Measurements from ENCODE around the gene MKKS.

The MKKS gene

GRCh38 chr20:10433623-10434466 is at the start of gene MKKS:
Gene MKKS (minus strand): TSS chr20:10434222. CDS start chr20:10413514, 20,708 bp downstream.
- DNase-seq (ENCODE audit: low read depth) = peak; percentile 77

GRCh38 chr20:10483691-10484090 is 49.7 kb upstream of the MKKS start:
- DNase-seq (ENCODE audit: low read depth) = no peak

- DNase-seq (ENCODE audit: low read depth) = no peak
Measured at GRCh38 chr20:10481676-10482075, 47.7 kb upstream of the MKKS start.

- no peak for DNase-seq (ENCODE audit: low read depth)
Measured at GRCh38 chr20:10478930-10479329, 44.9 kb upstream of the MKKS start.

GRCh38 chr20:10478205-10478604 is 44.2 kb upstream of the MKKS start:
- DNase-seq (ENCODE audit: low read depth) = no peak

- no peak for DNase-seq (ENCODE audit: low read depth)
Measured at GRCh38 chr20:10476319-10476724, 42.3 kb upstream of the MKKS start.

GRCh38 chr20:10475225-10475624 is 41.2 kb upstream of the MKKS start:
- DNase-seq (ENCODE audit: low read depth) = no peak

GRCh38 chr20:10474606-10475184 is 40.7 kb upstream of the MKKS start:
- no peak for DNase-seq (ENCODE audit: low read depth)

GRCh38 chr20:10472871-10473270 is 38.8 kb upstream of the MKKS start:
- no peak for DNase-seq (ENCODE audit: low read depth)

- no peak for DNase-seq (ENCODE audit: low read depth)
Measured at GRCh38 chr20:10470276-10470675, 36.3 kb upstream of the MKKS start.

GRCh38 chr20:10469599-10469998 is 35.6 kb upstream of the MKKS start:
- no peak for DNase-seq (ENCODE audit: low read depth)

- no peak for DNase-seq (ENCODE audit: low read depth)
Measured at GRCh38 chr20:10469056-10469455, 35.0 kb upstream of the MKKS start.

- no peak for DNase-seq (ENCODE audit: low read depth)
Measured at GRCh38 chr20:10468340-10468845, 34.4 kb upstream of the MKKS start.

GRCh38 chr20:10467681-10468339 is 33.8 kb upstream of the MKKS start:
- DNase-seq (ENCODE audit: low read depth) = no peak

- no peak for DNase-seq (ENCODE audit: low read depth)
Measured at GRCh38 chr20:10466855-10467254, 32.8 kb upstream of the MKKS start.

GRCh38 chr20:10466325-10466724 is 32.3 kb upstream of the MKKS start:
- no peak for DNase-seq (ENCODE audit: low read depth)

- no peak for DNase-seq (ENCODE audit: low read depth)
Measured at GRCh38 chr20:10465135-10465534, 31.1 kb upstream of the MKKS start.

GRCh38 chr20:10463622-10464021 is 29.6 kb upstream of the MKKS start:
- no peak for DNase-seq (ENCODE audit: low read depth)

- no peak for DNase-seq (ENCODE audit: low read depth)
Measured at GRCh38 chr20:10462516-10462915, 28.5 kb upstream of the MKKS start.

- no peak for DNase-seq (ENCODE audit: low read depth)
Measured at GRCh38 chr20:10461495-10461894, 27.5 kb upstream of the MKKS start.

- no peak for DNase-seq (ENCODE audit: low read depth)
Measured at GRCh38 chr20:10454151-10454750, 20.2 kb upstream of the MKKS start.

- DNase-seq (ENCODE audit: low read depth) = no peak
Measured at GRCh38 chr20:10453241-10453640, 19.2 kb upstream of the MKKS start.

- no peak for DNase-seq (ENCODE audit: low read depth)
Measured at GRCh38 chr20:10449270-10449669, 15.2 kb upstream of the MKKS start.
